Karpas-422 (cell line): ENCODE data around the gene HIPK2. TPM values are rescaled to one million over a fixed set of nuclear protein-coding genes. Genes with fewer than 3 reads are reported as not detected.

Source experiments
- DNase-seq: peaks from one replicate; pipeline ENCODE4 v3.0.0-alpha.2; 2015
- H2AFZ ChIP-seq: fragments of 200-600 bp; sonication (generic); 2 replicates; pipeline ENCODE4 v1.6.1; 2014; ENCODE audit warnings: antibody characterized with exemption, low read length, mixed read lengths
- H3K27ac ChIP-seq: fragments of 200-600 bp; sonication (generic); 2 replicates; pipeline ENCODE4 v1.5.1; 2014; ENCODE audit warnings: mild to moderate bottlenecking, low read length, moderate library complexity
- H3K27me3 ChIP-seq: fragments of 200-600 bp; sonication (generic); 2 replicates; pipeline ENCODE4 v1.6.1; 2014; ENCODE audit warnings: low read length, mixed read lengths
- H3K36me3 ChIP-seq: fragments of 200-600 bp; sonication (generic); 2 replicates; pipeline ENCODE4 v1.6.1; 2014; ENCODE audit warnings: low read length, mixed read lengths; ENCODE audit not compliant: insufficient read depth
- H3K4me1 ChIP-seq: fragments of 200-600 bp; sonication (generic); 2 replicates; pipeline ENCODE4 v1.6.1; 2014; ENCODE audit warnings: mild to moderate bottlenecking, low read length, mixed read lengths
- H3K4me2 ChIP-seq: fragments of 200-600 bp; sonication (generic); 2 replicates; pipeline ENCODE4 v1.6.1; 2014; ENCODE audit warnings: low read length, low read depth, mild to moderate bottlenecking; ENCODE audit not compliant: poor library complexity, severe bottlenecking
- H3K4me3 ChIP-seq: fragments of 200-600 bp; sonication (generic); 2 replicates; pipeline ENCODE4 v1.5.1; 2014; ENCODE audit warnings: mild to moderate bottlenecking, antibody characterized with exemption, low read length, mixed read lengths
- H3K79me2 ChIP-seq: fragments of 200-600 bp; sonication (generic); 2 replicates; pipeline ENCODE4 v1.6.1; 2014; ENCODE audit warnings: mild to moderate bottlenecking, low read length, mixed read lengths
- H3K9ac ChIP-seq: fragments of 200-600 bp; sonication (generic); 2 replicates; pipeline ENCODE4 v1.6.0; 2014; ENCODE audit warnings: low read length
- H3K9me2 ChIP-seq: fragments of 200-600 bp; sonication (generic), shearing (Covaris generic); replicated peaks from 2 replicates; pipeline ENCODE4 v1.6.0; 2014; ENCODE audit warnings: mild to moderate bottlenecking, low read length, moderate library complexity; ENCODE audit not compliant: insufficient read depth
- H3K9me3 ChIP-seq: fragments of 300-700, 200-600 bp; sonication (generic); 2 replicates; pipeline ENCODE4 v1.6.1; 2014; ENCODE audit warnings: low read length, mixed read lengths
- H4K20me1 ChIP-seq: fragments of 200-600 bp; sonication (generic); 2 replicates; pipeline ENCODE4 v1.6.1; 2014; ENCODE audit warnings: mild to moderate bottlenecking, antibody characterized with exemption, low read length, low read depth; ENCODE audit not compliant: insufficient read depth
- total RNA-seq: library from RNA; depleted of rRNA; stranded (reverse); fragments of >200 nt; shearing (Covaris generic); gene quantifications from 2 replicates; pipeline ENCODE4 v1.2.3, GENCODE V29; 2014; ENCODE audit warnings: low replicate concordance

The HIPK2 gene
- total RNA-seq, 1 experiment from 2014 or later, result not detected

GRCh38 chr7:139743267-139743966 lies 34.4 kb downstream of the HIPK2 start:
- H4K20me1 ChIP-seq, result no peaks in the 10 kb centered on the region
- no peak overlapping the region for H3K27ac ChIP-seq
- no peaks in the 10 kb centered on the region for H3K4me1 ChIP-seq
- H3K4me3 ChIP-seq, result no peak overlapping the region
- H3K9me3 ChIP-seq, result no peaks in the 10 kb centered on the region
- H3K27me3 ChIP-seq, result no peaks in the 10 kb centered on the region
- DNase-seq, result no peak
- H3K36me3 ChIP-seq, result no peaks in the 10 kb centered on the region
- H2AFZ ChIP-seq, result no peak overlapping the region
- no peak overlapping the region for H3K4me2 ChIP-seq
- no peak overlapping the region for H3K9ac ChIP-seq
- H3K79me2 ChIP-seq, result no peaks in the 10 kb centered on the region
- H3K9me2 ChIP-seq, result no peaks in the 10 kb centered on the region

DNA sequence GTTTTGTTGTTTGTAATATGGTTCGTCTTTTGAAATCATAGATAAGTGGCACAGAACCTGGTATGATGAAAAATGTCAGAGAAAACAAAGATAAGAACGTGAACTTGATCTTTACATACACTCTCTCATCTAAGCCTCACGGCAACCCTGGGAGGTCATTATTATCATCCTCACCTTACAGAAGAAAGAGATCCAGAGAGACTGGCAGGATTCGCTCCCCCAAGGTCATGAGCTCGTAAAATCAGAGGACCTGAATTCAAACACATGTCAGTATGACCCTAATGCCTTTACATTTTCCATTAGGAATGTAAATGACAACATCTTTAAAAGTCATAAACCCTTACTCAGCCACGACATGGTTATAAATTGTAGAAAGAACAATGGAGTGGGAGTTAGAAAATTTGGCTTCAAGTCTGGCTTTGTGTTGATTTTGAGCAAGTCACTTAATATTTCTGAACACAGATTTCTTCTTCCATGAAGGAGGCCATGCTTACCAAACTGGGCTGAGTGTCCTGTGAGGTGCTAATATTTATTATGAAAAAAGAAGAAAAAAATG lies 35.9 kb downstream of the HIPK2 start:
- H3K79me2 ChIP-seq, result no peaks in the 10 kb centered on the region
- no peaks in the 10 kb centered on the region for H3K36me3 ChIP-seq
- H3K4me2 ChIP-seq, result no peak overlapping the region
- no peak overlapping the region for H3K27ac ChIP-seq
- no peaks in the 10 kb centered on the region for H3K27me3 ChIP-seq
- H3K4me3 ChIP-seq, result no peak overlapping the region
- H3K9ac ChIP-seq, result no peak overlapping the region
- no peaks in the 10 kb centered on the region for H4K20me1 ChIP-seq
- H3K4me1 ChIP-seq, result no peaks in the 10 kb centered on the region
- no peaks in the 10 kb centered on the region for H3K9me2 ChIP-seq
- no peaks in the 10 kb centered on the region for H3K9me3 ChIP-seq
- DNase-seq, result no peak
- H2AFZ ChIP-seq, result no peak overlapping the region

- H3K9ac ChIP-seq, result no peak overlapping the region
- H3K4me2 ChIP-seq, result no peak overlapping the region
Observed at GRCh38 chr7:139741239-139741638, 36.6 kb downstream of the HIPK2 start.

GRCh38 chr7:139739863-139740597 lies 37.8 kb downstream of the HIPK2 start:
- DNase-seq, result no peak
- H3K4me3 ChIP-seq, result no peak overlapping the region
- no peaks in the 10 kb centered on the region for H3K79me2 ChIP-seq
- no peaks in the 10 kb centered on the region for H3K4me1 ChIP-seq
- H4K20me1 ChIP-seq, result no peaks in the 10 kb centered on the region
- H2AFZ ChIP-seq, result no peak overlapping the region
- no peak overlapping the region for H3K4me2 ChIP-seq
- H3K9me2 ChIP-seq, result no peaks in the 10 kb centered on the region
- H3K27ac ChIP-seq, result no peak overlapping the region
- no peak overlapping the region for H3K9ac ChIP-seq
- H3K27me3 ChIP-seq, result no peaks in the 10 kb centered on the region
- no peaks in the 10 kb centered on the region for H3K36me3 ChIP-seq
- no peaks in the 10 kb centered on the region for H3K9me3 ChIP-seq

More at GRCh38 chr7:139741239-139741638, 36.6 kb downstream of the HIPK2 start:
- H3K27me3 ChIP-seq, result no peaks in the 10 kb centered on the region
- H3K27ac ChIP-seq, result no peak overlapping the region
- no peaks in the 10 kb centered on the region for H3K79me2 ChIP-seq
- H3K4me1 ChIP-seq, result no peaks in the 10 kb centered on the region
- no peaks in the 10 kb centered on the region for H4K20me1 ChIP-seq
- no peaks in the 10 kb centered on the region for H3K36me3 ChIP-seq
- no peaks in the 10 kb centered on the region for H3K9me2 ChIP-seq
- no peak overlapping the region for H3K4me3 ChIP-seq
- no peak overlapping the region for H2AFZ ChIP-seq
- no peaks in the 10 kb centered on the region for H3K9me3 ChIP-seq
- no peak for DNase-seq

DNA sequence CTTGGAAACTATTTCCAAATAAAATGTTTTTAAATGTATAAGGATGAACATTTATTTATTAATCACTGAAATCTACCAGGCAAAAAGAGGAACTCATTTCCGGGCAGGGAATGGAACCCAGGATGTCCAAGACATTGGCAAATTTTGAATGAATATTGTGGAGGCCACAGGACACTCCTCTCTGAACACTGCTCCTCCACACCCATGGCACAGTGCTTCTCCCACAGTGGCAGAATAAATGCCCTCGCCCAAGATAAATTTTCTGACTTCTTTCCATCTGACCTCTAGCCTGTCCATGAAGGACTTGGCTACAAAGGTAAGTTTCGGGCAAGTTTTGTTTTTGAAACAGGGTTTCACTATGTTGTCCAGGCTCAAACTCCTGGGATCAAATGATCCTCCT lies 39.0 kb downstream of the HIPK2 start:
- no peak overlapping the region for H3K27ac ChIP-seq
- H2AFZ ChIP-seq, result no peak overlapping the region
- no peaks in the 10 kb centered on the region for H3K9me2 ChIP-seq
- H3K79me2 ChIP-seq, result no peaks in the 10 kb centered on the region
- no peaks in the 10 kb centered on the region for H4K20me1 ChIP-seq
- H3K4me2 ChIP-seq, result no peak overlapping the region
- DNase-seq, result no peak
- no peak overlapping the region for H3K9ac ChIP-seq
- H3K4me3 ChIP-seq, result no peak overlapping the region
- no peaks in the 10 kb centered on the region for H3K4me1 ChIP-seq
- no peaks in the 10 kb centered on the region for H3K36me3 ChIP-seq
- H3K27me3 ChIP-seq, result no peaks in the 10 kb centered on the region
- H3K9me3 ChIP-seq, result no peaks in the 10 kb centered on the region

- no peak overlapping the region for H3K9ac ChIP-seq
- no peak overlapping the region for H3K27ac ChIP-seq
Observed at GRCh38 chr7:139738101-139738489, 39.7 kb downstream of the HIPK2 start.

GRCh38 chr7:139737221-139738100 lies 40.3 kb downstream of the HIPK2 start:
- Histone ChIP-seq H3K4me1 (no peaks in the 10 kb centered on the region), H3K36me3 (no peaks in the 10 kb centered on the region), H3K9ac (no peak overlapping the region), H3K27ac (no peak overlapping the region), H3K27me3 (no peaks in the 10 kb centered on the region), H3K9me2 (no peaks in the 10 kb centered on the region), H4K20me1 (no peaks in the 10 kb centered on the region), H3K4me2 (no peak overlapping the region), H2AFZ (no peak overlapping the region), H3K79me2 (no peaks in the 10 kb centered on the region), H3K4me3 (no peak overlapping the region), H3K9me3 (no peaks in the 10 kb centered on the region)
- DNase-seq, result no peak

More at GRCh38 chr7:139738101-139738489, 39.7 kb downstream of the HIPK2 start:
- Histone ChIP-seq H3K9me3 (no peaks in the 10 kb centered on the region), H3K4me1 (no peaks in the 10 kb centered on the region), H3K9me2 (no peaks in the 10 kb centered on the region), H2AFZ (no peak overlapping the region), H3K4me2 (no peak overlapping the region), H4K20me1 (no peaks in the 10 kb centered on the region), H3K36me3 (no peaks in the 10 kb centered on the region), H3K27me3 (no peaks in the 10 kb centered on the region), H3K79me2 (no peaks in the 10 kb centered on the region), H3K4me3 (no peak overlapping the region)
- DNase-seq, result no peak
